ENCODE measurements around the gene FOXP1. TPM values are rescaled to one million over a fixed set of nuclear protein-coding genes. Genes with fewer than 3 reads are reported as not detected.

Gene FOXP1
- total and polyA plus RNA-seq, 2 of the 8 experiments (the other 6 are each of a cell fraction or from before 2014, with no cell fraction given): 13.9 to 25.4 TPM

GRCh38 chr3:70916375-70917055 lies 667.0 kb downstream of the FOXP1 start:
- H3K36me3 ChIP-seq (ENCODE audit: control insufficient read depth in 2 of 4, insufficient read depth in 4 of 4, low read length in 3 of 4): no peaks in the 10 kb centered on the region
- H3K18ac ChIP-seq (ENCODE audit: extremely low read depth, low read length): no peak overlapping the region
- POLR2A ChIA-PET (ENCODE audit: partially characterized antibody): no interaction called here
- no peak overlapping the region for H3K27ac ChIP-seq (ENCODE audit: low read depth, low read length)
- H3K9me3 ChIP-seq (ENCODE audit: insufficient read depth in 2 of 2, low read depth in 1 of 2, low read length in 1 of 2): no peaks in the 10 kb centered on the region
- no peaks in the 10 kb centered on the region for H4K20me1 ChIP-seq (replicated peaks in 1 of 2; ENCODE audit: control insufficient read depth in 1 of 2, insufficient read depth in 2 of 2, low read length in 2 of 2)
- no peak overlapping the region for H2BK5ac ChIP-seq (ENCODE audit: low read depth, low read length)
- TF ChIP-seq HDAC6 (IDR thresholded peaks at IDR 0.05; ENCODE audit: low read depth, low read length) (no peak), JUND (IDR thresholded peaks at IDR 0.05; ENCODE audit: low read length) (no peak), TCF12 (IDR thresholded peaks at IDR 0.05; ENCODE audit: low read depth, low read length) (no peak), SIX5 (IDR thresholded peaks at IDR 0.05; ENCODE audit: low read depth, low read length) (no peak), RXRA (IDR thresholded peaks at IDR 0.05; ENCODE audit: insufficient read depth, low read depth, low read length) (no peak)
- TF ChIP-seq, protein P1, sequence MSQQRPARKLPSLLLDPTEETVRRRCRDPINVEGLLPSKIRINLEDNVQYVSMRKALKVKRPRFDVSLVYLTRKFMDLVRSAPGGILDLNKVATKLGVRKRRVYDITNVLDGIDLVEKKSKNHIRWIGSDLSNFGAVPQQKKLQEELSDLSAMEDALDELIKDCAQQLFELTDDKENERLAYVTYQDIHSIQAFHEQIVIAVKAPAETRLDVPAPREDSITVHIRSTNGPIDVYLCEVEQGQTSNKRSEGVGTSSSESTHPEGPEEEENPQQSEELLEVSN (IDR thresholded peaks at IDR 0.05): no peak
- no peak overlapping the region for H2BK20ac ChIP-seq (ENCODE audit: low read length)
- H3K79me2 ChIP-seq (ENCODE audit: control insufficient read depth in 1 of 2, insufficient read depth in 2 of 2, low read length in 2 of 2): no peaks in the 10 kb centered on the region
- no peak overlapping the region for H3K23ac ChIP-seq (ENCODE audit: insufficient read length)
- CTCF ChIA-PET (ENCODE audit: partially characterized antibody): interaction anchor here (0.7 kb wide), 2 partner anchors 105 to 790 kb away, joined by 3 read pairs; no protein-coding TSS in a partner anchor
- H2AK5ac ChIP-seq (ENCODE audit: low read depth, low read length): no peak overlapping the region
- no peak overlapping the region for H3K56ac ChIP-seq (replicated peaks; ENCODE audit: insufficient read length, low read depth, low read length)
- H3K4me1 ChIP-seq (replicated peaks in 1 of 4; ENCODE audit: control insufficient read depth in 3 of 4, insufficient read depth in 4 of 4, low read length in 3 of 4): no peaks in the 10 kb centered on the region
- no peak overlapping the region for H3K9ac ChIP-seq (replicated peaks in 1 of 4; ENCODE audit: extremely low read depth in 1 of 4, low read depth in 3 of 4, low read length in 3 of 4)
- no peak overlapping the region for H2BK15ac ChIP-seq (ENCODE audit: low read length)
- H3K14ac ChIP-seq (ENCODE audit: insufficient read length): no peak overlapping the region
- H2BK12ac ChIP-seq (ENCODE audit: low read depth, low read length): no peak overlapping the region
- no peak for FAIRE-seq
- no peak overlapping the region for H4K91ac ChIP-seq (replicated peaks; ENCODE audit: insufficient read length, low read length)
- H4K8ac ChIP-seq (ENCODE audit: extremely low read depth, insufficient read depth, low read length): no peak overlapping the region
- H2AFZ ChIP-seq (ENCODE audit: low read length): no peak overlapping the region
- no peak overlapping the region for H3K4me2 ChIP-seq (ENCODE audit: insufficient read depth in 1 of 2, low read depth in 2 of 2, low read length in 2 of 2)
- no peak overlapping the region for H3K4me3 ChIP-seq (ENCODE audit: extremely low read depth in 1 of 4, insufficient read depth in 2 of 4, low read depth in 3 of 4, low read length in 4 of 4)
- H3K4ac ChIP-seq (replicated peaks; ENCODE audit: insufficient read length, low read depth, low read length): no peak overlapping the region
- no peaks in the 10 kb centered on the region for H3K79me1 ChIP-seq (ENCODE audit: low read depth, low read length)
- 95% methylated on average over 4 of the region's 4 CpGs; no CpG with 5 or more reads in 1 of the 2 experiments for WGBS, 2 experiments (ENCODE audit: extremely low coverage in 1 of 2, insufficient coverage in 1 of 2, insufficient read length in 1 of 2, insufficient replicate concordance in 2 of 2, low coverage in 1 of 2, low lambda C conversion rate in 2 of 2, missing lambda C conversion rate in 1 of 2)
- H2BK120ac ChIP-seq (replicated peaks; ENCODE audit: low read depth, low read length): no peak overlapping the region
- H3K27me3 ChIP-seq (replicated peaks in 1 of 4; ENCODE audit: control insufficient read depth in 3 of 4, extremely low read depth in 1 of 4, insufficient read depth in 3 of 4, low read length in 3 of 4): no peaks in the 10 kb centered on the region
- no peak for DNase-seq (ENCODE audit: low read depth in 1 of 2, low spot score in 2 of 2)
- no peak overlapping the region for H4K5ac ChIP-seq (ENCODE audit: insufficient read length, low read depth, low read length)
- no peaks in the 10 kb centered on the region for H3K23me2 ChIP-seq (ENCODE audit: low read depth, low read length)

All from H1 (cell line).